ENCODE measurements around the gene ZNF326. TPM values are rescaled to one million over a fixed set of nuclear protein-coding genes. Genes with fewer than 3 reads are reported as not detected.

Gene ZNF326
- 8.0 and 8.4 TPM in 2 replicates for total RNA-seq

GRCh38 chr1:89994805-89995597 is at the start of gene ZNF326:
TSS of gene ZNF326 (plus strand) at chr1:89995110. CDS start at chr1:89995258, 148 bp downstream.

Other genes with a start within 250 kb of the ZNF326 start
- 13.0 and 25.0 TPM in 2 replicates for gene LRRC8D, start 174.1 kb upstream of the ZNF326 start, total RNA-seq